Embryonic facial prominence (tissue), 1 donor: ENCODE results near the gene LAMA3.

Experiments
- DNase-seq: peaks from one replicate; pipeline ENCODE4 v3.0.0-alpha.2; 2016; ENCODE audit errors: extremely low spot score

The LAMA3 gene

GRCh38 chr18:23816740-23817139, 127.5 kb downstream of the LAMA3 start:
- DNase-seq = no peak

- no peak for DNase-seq
These were observed 129.7 kb downstream of the LAMA3 start for GRCh38 chr18:23819001-23819400.

GRCh38 chr18:23822590-23823385, 133.5 kb downstream of the LAMA3 start:
- no peak for DNase-seq

- no peak for DNase-seq
These were observed 135.0 kb downstream of the LAMA3 start for GRCh38 chr18:23824240-23824639.

- no peak for DNase-seq
These were observed 135.4 kb downstream of the LAMA3 start for GRCh38 chr18:23824669-23825068.

DNA sequence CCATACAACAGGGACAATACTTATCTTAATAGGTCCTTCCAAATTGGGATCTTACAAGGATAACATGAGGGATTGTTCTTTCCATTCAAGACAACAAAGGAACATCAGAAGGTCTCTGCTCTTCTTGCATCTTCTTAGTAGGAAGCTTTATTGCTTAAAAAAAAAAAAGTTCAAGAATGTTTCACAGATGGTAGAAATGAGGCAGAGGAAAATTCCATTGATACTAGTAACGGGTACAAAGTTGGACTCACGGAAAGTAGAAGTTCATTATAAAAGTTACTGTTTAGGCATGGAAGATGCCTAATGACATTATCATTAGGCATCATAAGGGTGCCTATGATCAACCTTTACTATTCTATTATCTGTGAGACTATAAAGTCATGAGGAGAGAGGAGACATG, 136.2 kb downstream of the LAMA3 start:
- no peak for DNase-seq

DNA sequence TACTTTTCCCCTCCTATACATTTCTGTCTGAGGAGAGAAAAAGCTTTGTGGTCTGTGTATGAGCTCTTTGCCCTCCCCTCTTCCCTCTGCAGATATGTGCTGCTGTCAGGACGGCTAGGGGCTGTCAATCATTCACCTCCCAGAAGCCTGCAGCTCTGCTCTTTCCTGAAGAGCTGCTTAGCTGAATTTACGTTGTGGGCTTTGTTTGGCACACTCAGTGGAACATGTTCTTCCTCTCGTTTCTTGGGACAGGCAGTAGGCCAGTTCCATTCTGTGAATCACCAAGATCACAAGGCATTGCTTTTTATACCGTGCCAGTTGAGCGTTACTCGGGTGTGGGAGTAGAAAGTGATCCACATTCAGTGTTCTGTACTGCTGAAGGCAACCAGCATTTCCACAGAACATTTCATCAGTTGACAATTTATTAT, 136.7 kb downstream of the LAMA3 start:
- DNase-seq = no peak

DNA sequence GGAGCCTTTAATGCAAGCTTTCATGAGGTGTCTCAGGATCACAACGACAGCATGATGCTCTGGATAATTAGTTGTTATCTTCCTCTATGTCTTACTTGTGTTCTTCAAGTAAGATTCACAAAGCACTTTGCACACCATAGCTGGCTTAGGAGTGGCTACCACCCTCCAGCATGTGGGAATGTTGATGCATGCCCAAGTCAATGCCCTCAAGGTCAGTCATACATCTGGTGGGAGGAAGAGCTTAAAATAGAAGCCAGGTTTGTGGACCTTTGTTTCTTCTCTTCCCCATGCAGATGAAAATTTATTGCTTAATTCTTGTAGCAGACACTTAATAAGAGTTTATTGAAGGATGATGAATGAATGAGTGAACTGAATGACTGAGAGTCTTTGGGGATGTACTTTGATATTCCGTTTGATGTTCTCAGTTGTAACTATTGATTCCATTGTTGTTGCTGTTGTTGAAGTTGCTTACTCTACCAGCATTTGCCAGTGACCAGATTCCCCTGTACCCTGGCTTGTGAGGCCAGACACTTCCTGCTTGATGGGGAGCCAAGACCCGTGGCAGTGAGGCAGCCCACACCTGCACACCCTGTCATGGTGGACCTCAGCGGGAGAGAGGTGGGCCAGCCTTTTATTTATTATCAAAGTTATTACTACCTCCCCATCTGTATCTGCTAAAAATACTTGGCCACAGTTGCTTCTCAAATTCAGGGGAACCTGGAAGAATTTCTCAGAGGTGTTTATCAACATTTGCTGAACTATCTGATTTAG, 137.8 kb downstream of the LAMA3 start:
- DNase-seq = no peak

- no peak for DNase-seq
These were observed 138.4 kb downstream of the LAMA3 start for GRCh38 chr18:23827681-23828080.

DNA sequence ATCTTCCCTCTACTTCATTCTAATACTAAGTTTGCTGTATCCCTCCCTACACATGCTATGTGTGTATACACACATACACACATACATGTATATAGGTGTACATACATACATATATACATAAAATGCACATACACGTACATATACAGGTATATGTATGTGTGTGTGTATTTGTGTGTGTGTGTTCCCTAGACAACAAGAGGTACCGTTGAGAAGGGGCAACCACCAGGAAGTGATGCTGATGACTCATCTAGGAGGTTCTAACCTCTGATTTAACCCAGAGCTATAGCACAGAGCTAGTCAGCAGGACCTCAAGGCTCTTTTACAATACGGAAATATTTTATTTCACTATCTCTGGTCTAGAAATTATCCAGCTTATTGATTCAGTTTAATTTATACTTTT, 139.2 kb downstream of the LAMA3 start:
- no peak for DNase-seq

DNA sequence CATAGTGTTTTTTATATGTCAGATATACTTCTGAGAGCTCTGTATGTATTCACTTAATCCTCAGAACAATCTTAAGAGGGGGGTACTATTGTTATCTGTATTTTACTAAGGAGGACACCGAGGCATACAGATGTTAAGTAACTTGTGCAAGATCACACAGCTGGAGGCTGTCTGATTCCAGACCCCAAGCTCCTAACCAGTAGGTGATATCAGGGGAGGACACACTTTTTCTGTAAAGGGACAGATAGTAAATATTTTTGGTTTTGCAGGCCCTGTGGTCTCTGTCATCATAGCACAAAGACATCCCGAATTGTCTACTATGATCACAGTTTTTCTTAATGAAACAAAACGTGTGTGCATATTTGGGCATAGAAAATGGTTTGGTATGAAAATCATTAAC, 143.7 kb downstream of the LAMA3 start:
- DNase-seq = no peak

DNA sequence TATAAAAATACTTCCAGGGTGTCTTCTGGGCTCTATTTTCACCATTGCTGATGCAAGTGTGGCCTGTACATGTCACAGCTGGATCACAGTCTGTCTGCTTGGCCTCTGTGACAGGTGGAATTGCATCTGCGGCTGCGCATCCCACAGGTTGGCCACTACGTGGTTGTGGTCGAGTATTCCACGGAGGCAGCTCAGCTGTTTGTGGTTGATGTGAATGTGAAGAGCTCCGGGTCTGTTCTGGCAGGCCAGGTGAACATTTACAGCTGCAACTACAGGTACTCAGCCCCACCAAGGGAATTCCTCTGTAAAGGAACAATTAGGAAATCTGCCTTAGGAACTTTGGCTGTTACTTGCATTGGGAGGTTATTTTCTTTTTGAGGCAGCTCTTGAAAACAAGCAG, 144.5 kb downstream of the LAMA3 start:
- DNase-seq = no peak

DNA sequence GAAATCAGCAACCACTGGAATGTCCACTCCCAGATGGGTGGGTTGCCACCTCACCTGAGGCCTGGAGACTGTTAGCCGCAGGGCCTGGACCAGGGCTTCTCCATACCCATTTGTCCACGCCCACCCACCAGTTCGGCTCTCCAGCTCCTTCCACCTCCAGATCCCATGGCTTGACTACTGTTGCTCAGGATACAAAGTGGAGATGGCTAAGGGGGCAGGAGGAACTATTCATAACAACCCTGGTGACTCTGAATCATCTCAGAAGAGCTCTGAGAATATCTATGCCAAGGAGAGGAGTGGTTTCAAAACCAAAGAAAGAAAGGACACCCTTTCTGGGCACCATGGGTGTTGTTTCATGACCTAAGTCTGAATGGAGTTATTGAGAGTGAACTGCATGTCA, 145.8 kb downstream of the LAMA3 start:
- DNase-seq = no peak

- no peak for DNase-seq
These were observed 146.3 kb downstream of the LAMA3 start for GRCh38 chr18:23835506-23835905.

- DNase-seq = no peak
These were observed 148.3 kb downstream of the LAMA3 start for GRCh38 chr18:23837591-23837990.

DNA sequence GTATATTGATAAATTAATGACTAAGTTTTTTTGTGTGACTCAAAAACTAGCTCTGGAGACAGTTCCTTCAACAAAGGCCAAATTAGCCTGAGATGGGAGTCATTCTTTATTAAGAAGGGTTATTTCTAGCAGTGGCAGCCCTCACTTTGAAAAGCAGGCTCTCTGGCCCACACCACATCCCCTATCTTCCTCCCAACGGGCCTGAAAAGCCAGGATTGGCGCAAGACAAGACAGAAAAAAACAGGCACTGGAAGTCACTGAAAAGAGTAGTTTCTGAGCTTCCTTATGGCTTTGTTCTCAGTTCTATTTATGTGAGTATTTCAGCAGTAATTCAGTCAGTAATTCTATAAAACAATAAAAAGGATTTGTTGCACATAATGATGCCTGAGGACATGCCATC, 149.0 kb downstream of the LAMA3 start:
- no peak for DNase-seq

DNA sequence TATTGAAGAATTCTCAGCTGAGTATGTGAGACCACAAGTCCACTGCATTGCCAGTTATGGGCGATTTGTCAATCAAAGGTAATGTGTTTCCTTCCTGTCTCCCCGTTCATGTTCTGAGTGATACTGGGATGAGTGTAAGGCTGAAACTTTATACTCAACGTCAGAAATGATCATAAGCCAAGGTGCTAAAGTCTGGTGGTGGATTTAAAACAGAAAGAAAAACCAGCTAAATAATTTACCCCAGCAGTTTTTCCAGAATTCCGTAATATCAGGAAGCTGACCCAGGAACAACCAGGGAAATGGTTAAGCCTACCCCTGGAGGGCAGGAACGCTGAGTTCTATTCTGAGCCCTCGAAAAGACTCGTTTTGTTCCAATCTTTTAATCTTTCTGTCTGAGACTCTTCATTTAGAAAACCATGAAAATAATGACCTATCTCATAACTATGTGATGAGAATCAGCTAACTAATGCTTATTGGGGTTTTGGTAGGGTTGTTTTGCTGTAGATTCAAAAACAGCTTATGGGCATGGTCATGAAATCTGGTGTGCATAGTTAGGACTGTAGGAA, 149.6 kb downstream of the LAMA3 start:
- no peak for DNase-seq

- no peak for DNase-seq
These were observed 153.1 kb downstream of the LAMA3 start for GRCh38 chr18:23842305-23842704.

DNA sequence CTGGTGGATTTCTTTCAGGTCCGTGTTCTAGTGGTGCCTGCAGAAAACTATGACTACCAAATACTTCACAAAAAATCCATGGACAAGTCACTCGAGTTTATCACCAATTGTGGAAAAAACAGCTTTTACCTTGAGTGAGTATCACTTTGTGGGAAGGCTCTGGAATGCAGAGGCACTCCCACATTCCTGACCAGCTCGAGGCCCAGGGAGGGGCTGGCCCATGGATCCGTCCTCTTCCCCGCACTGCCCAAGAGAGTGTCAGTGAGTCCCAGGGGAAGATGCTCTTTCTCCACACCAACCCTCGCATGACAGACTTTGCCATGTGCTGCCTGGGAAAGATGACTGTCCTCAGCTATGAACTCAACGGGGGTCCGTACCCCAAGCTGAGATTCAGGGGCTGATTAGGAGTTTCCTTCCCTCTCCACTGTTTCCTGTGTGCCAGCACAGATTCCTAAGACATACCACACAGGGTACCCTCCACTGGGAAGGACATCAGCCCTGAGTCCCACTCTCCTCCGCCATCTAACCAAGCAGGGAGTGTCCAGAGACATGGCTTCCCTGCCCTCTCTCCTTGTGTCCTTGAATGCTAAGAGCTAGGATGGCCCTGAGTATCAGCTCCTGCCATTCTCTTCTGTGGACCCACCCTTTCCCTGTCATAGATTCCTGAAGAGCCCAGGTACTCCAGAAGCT, 155.9 kb downstream of the LAMA3 start:
- DNase-seq = no peak

- no peak for DNase-seq
These were observed 156.9 kb downstream of the LAMA3 start for GRCh38 chr18:23845988-23846630.

- no peak for DNase-seq
These were observed 158.2 kb downstream of the LAMA3 start for GRCh38 chr18:23847321-23847986.
